ENCODE results near the gene DDX3X.
A peak's percentile ranks its signal among the peaks of the same experiment; 100 is the strongest.

Gene DDX3X

DNA sequence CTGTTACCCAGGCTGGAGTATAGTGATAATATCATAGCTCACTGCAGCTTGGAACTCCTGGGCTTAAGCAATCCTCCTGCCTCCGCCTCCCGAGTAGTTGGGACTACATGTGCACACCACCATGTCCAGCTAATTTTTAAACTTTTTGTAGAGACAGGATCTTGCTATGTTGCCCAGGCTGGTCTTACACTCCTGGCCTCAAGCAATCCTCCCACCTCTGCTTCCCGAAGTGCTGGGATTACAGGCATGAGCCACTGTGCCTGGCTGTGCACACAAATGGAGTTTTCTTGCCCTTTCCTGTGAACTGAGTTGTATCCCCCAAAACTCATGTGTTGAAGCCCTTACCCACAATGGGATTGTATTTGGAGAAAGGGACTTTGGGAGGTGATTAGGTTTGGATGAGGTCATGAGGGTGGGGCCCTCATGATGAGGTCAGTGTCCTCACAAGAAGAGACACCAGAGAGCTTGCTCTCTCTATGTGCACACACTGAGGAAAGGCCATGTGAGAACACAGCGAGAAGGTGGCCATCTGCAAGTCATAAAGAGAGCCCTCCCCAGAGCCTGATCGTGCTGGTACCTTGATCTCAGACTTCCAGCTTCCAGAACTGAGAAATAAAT, 40.1 kb downstream of the DDX3X start:
- Histone ChIP-seq H3K27me3 (ENCODE audit: control insufficient read depth, insufficient read depth, low read length) (no peaks in the 10 kb centered on the region), H3K4me1 (no peaks in the 10 kb centered on the region), H3K36me3 (ENCODE audit: control insufficient read depth, insufficient read depth, low read length) (no peaks in the 10 kb centered on the region), H2AFZ (no peak overlapping the region), H3K27ac (no peak overlapping the region), H3K9ac (no peak overlapping the region), H3K79me2 (no peaks in the 10 kb centered on the region), H3K4me2 (ENCODE audit: low read length) (no peak overlapping the region), H3K9me3 (ENCODE audit: control insufficient read depth, low read length) (no peaks in the 10 kb centered on the region), H3K4me3 (ENCODE audit: low read depth, low read length) (no peak overlapping the region)
- TF ChIP-seq, protein P1, sequence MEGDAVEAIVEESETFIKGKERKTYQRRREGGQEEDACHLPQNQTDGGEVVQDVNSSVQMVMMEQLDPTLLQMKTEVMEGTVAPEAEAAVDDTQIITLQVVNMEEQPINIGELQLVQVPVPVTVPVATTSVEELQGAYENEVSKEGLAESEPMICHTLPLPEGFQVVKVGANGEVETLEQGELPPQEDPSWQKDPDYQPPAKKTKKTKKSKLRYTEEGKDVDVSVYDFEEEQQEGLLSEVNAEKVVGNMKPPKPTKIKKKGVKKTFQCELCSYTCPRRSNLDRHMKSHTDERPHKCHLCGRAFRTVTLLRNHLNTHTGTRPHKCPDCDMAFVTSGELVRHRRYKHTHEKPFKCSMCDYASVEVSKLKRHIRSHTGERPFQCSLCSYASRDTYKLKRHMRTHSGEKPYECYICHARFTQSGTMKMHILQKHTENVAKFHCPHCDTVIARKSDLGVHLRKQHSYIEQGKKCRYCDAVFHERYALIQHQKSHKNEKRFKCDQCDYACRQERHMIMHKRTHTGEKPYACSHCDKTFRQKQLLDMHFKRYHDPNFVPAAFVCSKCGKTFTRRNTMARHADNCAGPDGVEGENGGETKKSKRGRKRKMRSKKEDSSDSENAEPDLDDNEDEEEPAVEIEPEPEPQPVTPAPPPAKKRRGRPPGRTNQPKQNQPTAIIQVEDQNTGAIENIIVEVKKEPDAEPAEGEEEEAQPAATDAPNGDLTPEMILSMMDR (IDR thresholded peaks at IDR 0.05) = no peak

GRCh38 chrX:41377624-41378023, 43.7 kb downstream of the DDX3X start:
- no peak overlapping the region for H3K9ac ChIP-seq
- H3K36me3 ChIP-seq (ENCODE audit: control insufficient read depth, insufficient read depth, low read length) = no peaks in the 10 kb centered on the region
- H3K4me1 ChIP-seq = no peaks in the 10 kb centered on the region
- H3K4me2 ChIP-seq (ENCODE audit: low read length) = no peak overlapping the region
- no peaks in the 10 kb centered on the region for H3K79me2 ChIP-seq
- no peak overlapping the region for H3K27ac ChIP-seq
- H2AFZ ChIP-seq = no peak overlapping the region
- TF ChIP-seq, protein P1 (IDR thresholded peaks at IDR 0.05) = no peak
- no peaks in the 10 kb centered on the region for H3K27me3 ChIP-seq (ENCODE audit: control insufficient read depth, insufficient read depth, low read length)
- no peaks in the 10 kb centered on the region for H3K9me3 ChIP-seq (ENCODE audit: control insufficient read depth, low read length)
- H3K4me3 ChIP-seq (ENCODE audit: low read depth, low read length) = no peak overlapping the region

DNA sequence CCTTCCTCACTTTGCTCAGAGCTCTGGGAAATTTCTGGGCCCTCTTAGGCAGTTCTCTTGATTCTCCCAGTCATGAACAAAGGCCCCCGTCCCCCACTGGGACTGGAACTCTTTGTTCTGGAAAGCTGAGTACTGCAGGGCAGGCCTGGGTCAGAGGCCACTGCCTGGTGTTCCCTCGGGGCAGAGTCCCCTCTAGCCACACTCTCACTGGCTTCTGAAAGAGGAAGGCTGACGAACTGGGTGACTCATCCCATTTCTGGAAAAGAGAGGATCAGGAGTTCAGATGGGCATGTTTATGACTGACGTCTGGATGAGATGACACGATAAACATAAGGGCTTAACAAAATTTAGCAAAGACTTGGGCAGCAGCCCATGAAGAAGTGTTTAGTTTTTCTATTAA, 47.7 kb downstream of the DDX3X start:
- TF ChIP-seq, protein P1 (IDR thresholded peaks at IDR 0.05) = no peak
- Histone ChIP-seq H3K27me3 (ENCODE audit: control insufficient read depth, insufficient read depth, low read length) (no peaks in the 10 kb centered on the region), H3K79me2 (no peaks in the 10 kb centered on the region), H2AFZ (no peak overlapping the region), H3K9ac (no peak overlapping the region), H3K4me1 (no peaks in the 10 kb centered on the region), H3K4me3 (ENCODE audit: low read depth, low read length) (no peak overlapping the region), H3K36me3 (ENCODE audit: control insufficient read depth, insufficient read depth, low read length) (no peaks in the 10 kb centered on the region), H3K4me2 (ENCODE audit: low read length) (no peak overlapping the region), H3K27ac (no peak overlapping the region), H3K9me3 (ENCODE audit: control insufficient read depth, low read length) (no peaks in the 10 kb centered on the region)

DNA sequence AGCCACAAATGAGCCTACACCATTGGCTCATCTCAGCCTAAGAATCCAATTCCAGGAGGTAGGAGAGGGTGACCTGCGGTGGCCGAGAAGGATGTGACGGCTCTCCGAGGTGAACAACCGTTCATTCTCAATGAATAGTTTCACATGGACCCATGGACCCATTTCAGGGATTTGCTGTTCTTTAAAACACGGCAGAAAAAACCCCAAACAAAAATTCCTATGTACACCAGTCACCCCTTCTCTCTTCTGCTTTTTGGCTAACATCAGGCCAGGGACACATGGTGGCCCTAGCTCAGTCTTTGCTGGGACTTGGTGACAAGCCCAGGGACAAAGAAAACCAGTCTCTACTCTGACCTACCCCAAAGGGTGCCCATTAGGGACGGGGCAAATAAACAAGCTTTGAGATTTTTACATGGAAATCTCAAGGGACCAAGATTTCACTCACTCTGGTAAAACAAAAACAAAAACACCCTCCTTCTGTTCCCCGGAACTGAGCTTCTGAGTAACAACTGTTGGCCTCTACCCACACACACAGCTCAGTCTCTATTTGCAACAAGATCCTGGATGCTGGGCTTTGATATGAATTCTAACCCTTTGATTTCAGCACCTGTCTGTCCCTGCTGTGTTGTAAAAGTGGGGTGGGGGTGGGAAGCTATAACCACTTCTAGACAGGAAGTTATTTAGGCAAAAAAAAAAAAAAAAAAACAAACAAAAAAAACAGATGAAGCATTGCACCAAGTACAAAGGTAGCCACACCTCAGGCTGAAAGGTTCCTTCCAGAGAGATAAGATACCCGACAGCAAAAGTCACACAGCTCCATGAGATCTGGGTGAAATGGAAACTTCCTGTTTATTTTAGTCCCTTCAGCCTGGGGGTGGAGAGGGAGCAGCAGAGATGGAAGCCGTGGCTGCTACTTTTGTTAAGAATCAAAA, 49.0 kb downstream of the DDX3X start:
- no peak overlapping the region for H3K9ac ChIP-seq

More for the DNA sequence above, 49.0 kb downstream of the DDX3X start:
- H2AFZ ChIP-seq = no peak overlapping the region
- H3K4me1 ChIP-seq = no peaks in the 10 kb centered on the region
- no peaks in the 10 kb centered on the region for H3K79me2 ChIP-seq
- no peak overlapping the region for H3K4me3 ChIP-seq (ENCODE audit: low read depth, low read length)
- TF ChIP-seq, protein P1 (IDR thresholded peaks at IDR 0.05) = no peak
- no peaks in the 10 kb centered on the region for H3K9me3 ChIP-seq (ENCODE audit: control insufficient read depth, low read length)
- H3K27me3 ChIP-seq (ENCODE audit: control insufficient read depth, insufficient read depth, low read length) = no peaks in the 10 kb centered on the region
- no peaks in the 10 kb centered on the region for H3K36me3 ChIP-seq (ENCODE audit: control insufficient read depth, insufficient read depth, low read length)
- H3K27ac ChIP-seq = no peak overlapping the region
- H3K4me2 ChIP-seq (ENCODE audit: low read length) = peak overlapping the region; percentile 58

Measured in parathyroid adenoma (tissue), 2 donors.